HG03521 (cell line): ENCODE results near the gene PRR22.
"Not testable (repeated sequence)": the region's sequence is repeated elsewhere in the genome, so short reads cannot be mapped to it uniquely, and the experiment has no call there.

Experiments used
- ATAC-seq: cut with Tn5 transposase; IDR thresholded peaks from one replicate; pipeline ENCODE4 v1.9.1; 2021; ENCODE audit warnings: mild to moderate bottlenecking, moderate library complexity; ENCODE audit not compliant: unreplicated experiment

PRR22 gene

GRCh38 chr19:5762608-5763217 lies 21.8 kb downstream of the PRR22 start:
- ATAC-seq, result no peak

- ATAC-seq, result no peak
These were observed 30.8 kb downstream of the PRR22 start for GRCh38 chr19:5753743-5754142.

- ATAC-seq, result no peak
These were observed 32.8 kb downstream of the PRR22 start for GRCh38 chr19:5751709-5752108.

- ATAC-seq, result no peak
These were observed 35.0 kb downstream of the PRR22 start for GRCh38 chr19:5749505-5749904.

GRCh38 chr19:5748920-5749319 lies 35.6 kb downstream of the PRR22 start:
- not testable (repeated sequence) for ATAC-seq

GRCh38 chr19:5744999-5745398 lies 39.5 kb downstream of the PRR22 start:
- not testable (repeated sequence) for ATAC-seq

GRCh38 chr19:5743630-5744029 lies 40.9 kb downstream of the PRR22 start:
- ATAC-seq, result no peak

GRCh38 chr19:5742051-5742450 lies 42.5 kb downstream of the PRR22 start:
- no peak for ATAC-seq

- ATAC-seq, result no peak
These were observed 46.1 kb downstream of the PRR22 start for GRCh38 chr19:5738423-5738822.

- not testable (repeated sequence) for ATAC-seq
These were observed 51.4 kb downstream of the PRR22 start for GRCh38 chr19:5733172-5733571.
